ENCODE results near the gene NAA35. TPM values are rescaled to one million over a fixed set of nuclear protein-coding genes. Genes with fewer than 3 reads are reported as not detected.
"Not testable (repeated sequence)": the region's sequence is repeated elsewhere in the genome, so short reads cannot be mapped to it uniquely, and the experiment has no call there.

Gene NAA35
- total RNA-seq, 1 donor from 2014 or later, result 24.2 TPM

- intact Hi-C loops (cut with micrococcal nuclease), result no loop called here
Measured at GRCh38 chr9:86022687-86023266, 81.8 kb downstream of the NAA35 start.

- intact Hi-C loops (cut with micrococcal nuclease), result no loop called here
Measured at GRCh38 chr9:86027767-86028166, 86.8 kb downstream of the NAA35 start.

DNA sequence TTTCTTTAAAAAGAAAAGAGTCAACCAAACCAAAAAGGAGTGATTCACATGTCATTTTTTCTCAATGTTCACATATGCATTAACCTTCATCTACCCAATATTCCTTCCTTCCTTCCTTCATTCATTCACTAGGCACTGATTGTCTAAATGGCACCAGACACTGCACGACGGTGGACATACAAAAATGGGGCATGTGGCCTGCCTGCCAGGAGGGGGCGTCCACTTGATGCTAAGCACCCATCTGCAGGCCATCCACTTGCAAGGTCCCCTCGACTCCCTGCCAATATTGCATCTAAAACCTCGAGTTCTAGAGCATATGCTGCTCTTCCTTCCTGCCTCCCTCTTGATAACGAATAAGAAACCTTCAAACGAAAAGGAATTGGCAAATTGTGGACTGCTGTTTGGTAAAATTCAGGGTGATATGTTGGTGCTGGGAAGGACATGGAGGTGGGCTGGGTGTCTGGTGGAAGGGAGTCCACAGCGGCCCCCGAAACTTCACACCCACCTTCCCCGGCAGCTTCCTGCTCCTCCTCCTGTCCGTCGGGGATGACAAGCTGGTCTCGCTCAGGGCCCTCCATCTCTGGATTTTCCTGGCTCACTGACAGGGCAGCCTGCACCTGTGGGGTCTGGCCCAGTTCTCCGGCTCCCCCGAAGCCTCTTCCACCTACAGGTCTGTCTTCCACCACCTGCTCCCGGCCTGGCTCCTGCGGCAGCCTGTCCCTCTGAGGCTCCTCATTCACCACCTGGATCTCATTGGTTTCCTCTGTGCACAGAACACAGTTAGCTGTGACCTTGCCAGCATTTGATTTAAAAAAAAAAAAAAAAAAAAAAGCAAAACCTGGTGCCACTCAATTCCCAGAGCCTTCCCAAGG is 94.2 kb downstream of the NAA35 start:
- intact Hi-C loops (cut with micrococcal nuclease), result no loop called here

DNA sequence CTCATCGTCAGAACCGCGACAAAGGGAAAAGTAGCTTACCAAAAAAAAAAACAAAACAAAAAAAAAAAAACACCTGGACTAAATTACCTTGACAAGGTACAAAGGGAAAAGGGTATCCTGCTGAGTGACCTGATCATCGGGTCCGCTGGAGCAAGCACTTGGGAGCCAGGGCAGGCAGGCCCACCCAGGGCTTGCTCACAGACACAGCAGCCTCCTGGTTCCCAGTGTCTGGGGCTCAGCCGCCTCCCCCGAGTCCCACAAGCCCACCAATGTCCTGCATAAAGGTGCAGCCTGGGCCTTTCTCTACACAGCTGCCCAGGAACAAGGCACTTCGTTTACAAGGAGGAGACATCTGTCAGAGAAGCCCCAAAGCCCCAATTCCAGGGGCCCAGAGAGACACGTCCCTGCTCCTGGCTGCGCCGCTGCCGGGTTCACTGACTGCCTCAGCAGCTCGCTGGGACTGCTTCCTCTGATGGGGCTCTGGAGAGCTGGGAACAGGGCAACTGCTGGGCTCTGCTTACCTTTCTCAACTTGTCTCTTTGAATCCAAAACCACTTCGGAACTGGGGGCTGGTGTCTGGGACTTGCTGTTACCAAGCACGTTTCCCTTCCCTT is 95.0 kb downstream of the NAA35 start:
- intact Hi-C loops (cut with micrococcal nuclease), result no loop called here

DNA sequence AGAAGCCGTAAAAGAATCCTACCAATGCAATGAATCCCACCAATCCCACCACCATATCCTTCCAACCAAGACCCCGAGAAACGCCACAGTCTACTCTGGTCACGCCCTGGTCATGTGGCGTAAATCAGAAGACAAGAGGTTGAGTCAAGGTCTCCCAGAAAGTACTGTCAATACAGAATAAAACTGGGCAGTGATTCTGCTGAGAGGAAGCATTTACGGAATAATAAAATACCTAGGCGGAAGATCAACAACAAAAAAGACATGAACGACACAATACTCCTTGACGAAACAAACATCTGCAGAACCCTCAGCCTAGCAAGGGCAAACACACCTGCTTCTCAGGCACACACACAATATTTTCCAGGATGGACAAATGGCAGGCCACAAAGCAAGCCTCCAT is 95.6 kb downstream of the NAA35 start:
- intact Hi-C loops (cut with micrococcal nuclease), result no loop called here

GRCh38 chr9:86039991-86040860 is 99.3 kb downstream of the NAA35 start:
- intact Hi-C loops (cut with micrococcal nuclease), result no loop called here

DNA sequence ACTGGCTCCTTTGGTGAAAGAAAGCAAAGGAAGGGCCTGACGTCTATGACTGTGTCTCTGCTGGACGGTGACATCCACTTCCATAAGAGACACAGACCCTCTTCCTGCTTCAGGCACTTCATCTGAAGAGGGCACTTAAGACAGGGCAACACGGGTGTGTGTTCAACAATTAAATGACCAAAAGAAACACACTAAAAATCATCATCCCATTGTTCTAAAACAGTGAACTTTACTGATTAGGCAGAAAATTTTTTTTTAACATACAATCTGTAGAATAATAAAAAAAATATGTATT is 99.9 kb downstream of the NAA35 start:
- intact Hi-C loops (cut with micrococcal nuclease), result no loop called here

DNA sequence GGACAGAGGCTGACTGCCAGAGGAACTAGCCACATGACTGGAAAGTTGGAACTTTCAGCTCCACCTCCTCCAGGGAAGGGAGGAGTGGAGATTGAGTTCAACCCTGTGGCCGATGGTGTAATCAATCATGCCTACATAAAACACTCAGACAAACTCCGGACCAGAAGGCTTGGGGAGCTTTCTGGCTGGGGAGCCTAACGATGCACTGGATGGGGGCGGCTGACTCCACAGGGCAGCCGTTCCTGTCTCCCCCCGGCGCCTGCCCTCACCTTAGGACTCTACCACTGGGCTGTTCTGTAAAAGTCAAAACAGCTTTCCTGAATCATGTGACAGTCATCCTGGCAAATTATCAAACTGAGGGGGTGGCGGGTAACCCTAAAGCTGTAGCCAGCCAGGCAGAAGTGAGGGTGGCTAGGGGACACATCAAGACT is 100.4 kb downstream of the NAA35 start:
- intact Hi-C loops (cut with micrococcal nuclease), result no loop called here

DNA sequence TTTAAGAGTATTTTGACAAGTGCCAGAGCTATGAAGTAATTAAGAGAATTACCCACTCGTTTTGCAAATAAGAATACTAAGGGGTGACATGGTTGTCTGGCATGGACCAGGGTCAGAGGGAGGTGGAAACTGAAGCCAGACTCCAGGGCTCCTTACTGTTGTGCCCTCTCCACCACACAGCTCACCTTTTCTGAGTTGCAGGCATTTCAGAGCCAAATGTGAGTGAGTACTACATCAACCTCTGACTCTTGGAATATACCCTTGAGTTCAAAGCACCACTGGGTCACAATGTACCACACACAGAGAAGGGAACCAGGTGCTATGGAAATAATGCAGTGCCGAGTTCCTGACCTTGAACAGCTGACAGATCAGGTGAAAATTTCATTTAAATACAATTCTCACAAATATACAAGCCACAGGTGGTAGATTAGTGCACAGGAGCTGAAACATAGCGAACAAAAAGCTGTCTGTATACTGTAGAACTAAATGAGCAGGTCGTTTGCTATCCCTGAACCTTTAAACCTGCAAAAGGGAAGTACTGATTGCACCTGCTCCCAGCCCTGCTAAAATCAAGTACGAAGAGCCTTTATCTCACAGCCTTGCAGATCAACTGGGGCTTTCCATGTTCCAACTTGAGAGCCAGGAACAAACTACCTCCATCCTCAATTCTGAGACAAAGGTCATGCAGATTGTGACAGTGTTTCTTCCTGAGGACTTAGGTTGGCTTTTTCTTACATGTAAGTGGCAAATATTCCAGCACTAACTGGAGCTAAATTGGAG is 101.4 kb downstream of the NAA35 start:
- intact Hi-C loops (cut with micrococcal nuclease), result no loop called here

- intact Hi-C loops (cut with micrococcal nuclease), result no loop called here
Measured at GRCh38 chr9:86043586-86043985, 102.6 kb downstream of the NAA35 start.

DNA sequence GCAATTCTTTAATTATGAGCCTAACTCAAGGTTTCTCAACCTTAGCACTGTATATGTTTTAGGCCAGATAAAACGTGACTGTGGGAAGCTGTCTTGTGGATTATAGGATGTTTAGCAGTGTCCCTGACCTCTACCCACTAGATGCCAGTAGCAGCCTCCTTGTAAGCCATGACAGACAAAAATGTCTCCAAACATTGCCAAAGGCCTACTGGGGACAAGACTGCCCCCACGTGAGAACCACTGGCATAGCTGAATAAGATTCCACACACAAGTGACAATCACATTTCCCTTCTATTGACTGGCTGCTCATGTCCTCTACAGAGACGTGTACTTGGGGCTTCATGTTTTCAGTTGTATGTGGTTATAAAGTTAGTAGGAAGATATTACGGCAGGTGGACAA is 103.1 kb downstream of the NAA35 start:
- intact Hi-C loops (cut with micrococcal nuclease), result no loop called here

GRCh38 chr9:86045654-86046053 is 104.7 kb downstream of the NAA35 start:
- intact Hi-C loops (cut with micrococcal nuclease), result no loop called here

DNA sequence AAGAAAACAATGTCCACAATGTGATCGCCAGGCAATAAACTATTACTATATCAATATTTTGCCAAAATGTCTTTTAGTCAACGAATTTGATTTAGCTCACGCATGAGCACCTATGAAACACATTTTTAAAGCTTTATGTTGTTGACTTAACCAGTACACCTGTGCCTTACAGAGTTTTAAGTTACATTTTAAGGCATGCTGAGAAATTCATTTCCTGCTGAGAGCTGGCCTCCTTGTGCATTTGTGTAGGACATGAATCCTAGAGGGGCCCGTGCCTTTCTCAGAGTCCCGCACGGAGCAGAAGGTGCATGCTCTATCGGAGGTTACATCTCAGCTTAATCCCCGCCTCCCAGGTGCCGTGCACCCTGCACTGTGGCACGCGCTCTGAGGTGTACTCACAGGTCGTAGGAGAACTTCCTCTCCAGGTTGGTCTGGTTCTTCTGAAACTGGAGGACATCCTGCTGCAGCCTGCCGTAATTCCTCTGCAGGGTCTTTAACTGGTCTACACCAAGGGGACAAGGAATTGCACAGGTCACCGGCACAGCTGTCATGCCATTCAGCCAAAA is 105.2 kb downstream of the NAA35 start:
- intact Hi-C loops (cut with micrococcal nuclease), result no loop called here

GRCh38 chr9:86046930-86047341 is 106.0 kb downstream of the NAA35 start:
- intact Hi-C loops (cut with micrococcal nuclease), result no loop called here

DNA sequence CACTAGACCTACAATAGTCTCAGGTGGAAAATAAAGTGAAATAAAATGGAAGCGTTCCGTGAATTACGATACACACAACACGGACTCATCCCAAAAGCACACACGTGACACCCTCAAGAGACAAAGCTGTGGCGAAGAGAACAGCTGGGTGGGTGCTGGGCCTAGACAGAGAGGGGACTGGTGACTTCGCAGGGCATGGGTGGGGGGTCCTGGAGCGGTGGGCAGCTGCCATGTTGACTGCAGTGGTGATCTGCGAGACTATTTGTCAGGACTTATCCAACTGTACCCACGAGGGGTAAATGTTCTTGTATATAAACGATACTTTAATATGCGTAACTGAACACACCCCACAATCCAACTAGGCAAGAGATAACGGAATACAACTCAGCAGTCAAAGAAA is 106.4 kb downstream of the NAA35 start:
- intact Hi-C loops (cut with micrococcal nuclease), result no loop called here

DNA sequence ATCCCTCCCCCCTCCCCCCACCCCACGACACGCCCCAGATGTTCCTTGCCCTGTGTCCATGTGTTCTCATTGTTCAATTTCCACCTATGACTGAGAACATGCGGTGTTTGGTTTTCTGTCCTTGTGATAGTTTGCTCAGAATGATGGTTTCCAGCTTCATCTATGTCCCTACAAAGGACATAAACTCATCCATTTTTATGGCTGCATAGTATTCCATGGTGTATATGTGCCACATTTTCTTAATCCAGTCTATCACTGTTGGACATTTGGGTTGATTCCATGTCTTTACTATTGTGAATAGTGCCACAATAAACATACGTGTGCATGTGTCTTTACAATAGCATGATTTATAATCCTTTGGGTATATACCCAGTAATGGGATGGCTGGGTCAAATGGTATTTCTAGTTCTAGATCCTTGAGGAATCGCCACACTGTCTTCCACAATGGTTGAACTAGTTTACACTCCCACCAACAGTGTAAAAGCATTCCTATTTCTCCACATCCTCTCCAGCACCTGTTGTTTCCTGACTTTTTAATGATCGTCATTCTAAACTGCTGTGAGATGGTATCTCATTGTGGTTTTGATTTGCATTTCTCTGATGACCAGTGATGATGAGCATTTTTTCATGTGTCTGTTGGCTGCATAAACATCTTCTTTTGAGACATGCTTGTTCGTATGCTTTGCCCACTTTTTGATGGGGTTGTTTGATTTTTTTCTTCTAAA is 107.2 kb downstream of the NAA35 start:
- intact Hi-C loops (cut with micrococcal nuclease), result not testable (repeated sequence)

DNA sequence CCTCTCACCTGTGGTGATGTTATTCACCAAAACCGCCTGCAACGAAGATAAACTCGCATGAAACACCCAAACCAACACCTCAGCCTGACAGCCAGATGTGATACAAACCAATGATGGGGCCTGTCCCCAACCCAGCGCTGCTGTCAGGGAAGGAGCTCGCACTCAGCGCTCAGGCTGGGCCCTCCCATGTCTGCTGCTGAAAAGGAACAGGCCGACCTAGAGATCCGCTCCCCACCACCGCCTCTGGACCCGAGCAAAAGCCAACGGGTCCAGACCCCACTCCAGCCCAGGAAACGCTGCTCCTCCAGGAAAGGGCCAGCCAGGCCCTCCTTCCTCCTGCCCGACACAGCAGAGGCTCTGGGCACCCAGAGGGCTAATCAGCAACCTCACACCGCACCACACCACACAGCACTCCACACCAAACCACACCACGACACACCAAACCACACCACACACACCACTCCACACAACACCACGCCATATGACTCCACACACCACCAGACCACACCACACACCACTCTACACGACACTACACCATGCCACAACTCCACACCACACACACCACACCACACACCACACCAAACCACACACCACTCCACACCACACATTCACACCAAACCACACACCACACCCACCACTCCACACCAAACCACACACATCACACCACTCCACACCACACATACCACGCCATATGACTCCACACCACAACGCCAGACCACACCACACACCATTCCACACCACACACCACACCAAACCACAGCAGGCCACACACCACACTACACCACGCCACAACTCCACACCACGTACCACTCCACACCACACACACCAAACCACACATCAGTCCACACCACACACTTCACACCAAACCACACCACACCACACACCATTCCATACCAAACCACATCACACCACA is 111.9 kb downstream of the NAA35 start:
- intact Hi-C loops (cut with micrococcal nuclease), result no loop called here

DNA sequence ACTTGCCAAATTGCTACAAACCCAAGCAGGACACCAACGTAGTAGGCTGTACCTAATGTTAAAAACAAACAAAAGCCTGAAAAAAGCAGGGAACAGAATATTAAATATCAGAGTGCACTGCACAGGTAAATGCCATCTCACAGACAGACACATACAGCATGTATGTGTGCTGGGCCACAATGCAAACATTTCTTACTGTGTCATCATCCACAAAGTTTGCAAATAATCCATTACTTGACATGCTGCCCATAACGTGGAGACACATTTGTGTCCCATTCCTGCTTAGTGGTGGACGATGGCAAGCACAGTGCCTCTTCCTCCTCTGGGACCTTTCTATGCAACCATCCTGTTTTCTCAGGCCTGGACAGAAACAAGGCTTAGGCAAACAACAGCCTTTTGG is 113.7 kb downstream of the NAA35 start:
- intact Hi-C loops (cut with micrococcal nuclease), result no loop called here

- intact Hi-C loops (cut with micrococcal nuclease), result no loop called here
Measured at GRCh38 chr9:86057491-86057890, 116.5 kb downstream of the NAA35 start.

Measured in T-helper 1 cell treated with Interleukin-12 subunit alpha and Interleukin-12 subunit beta and Interleukin-4 antibody, amounts not matched to agents 30 ng/mL and 1 ng/mL, for 36 hours (primary cell).